Stimulated activated CD8-positive, alpha-beta memory T cell treated with anti-CD3 and anti-CD28 coated beads, Interleukin-4, amount 100 ng/mL, for 48 hours (primary cell): Measurements from ENCODE around the gene ALLC.

ENCODE experiments used
- DNase-seq: peaks from one replicate; pipeline ENCODE4 v3.0.0-alpha.2; 2020

The ALLC gene

DNA sequence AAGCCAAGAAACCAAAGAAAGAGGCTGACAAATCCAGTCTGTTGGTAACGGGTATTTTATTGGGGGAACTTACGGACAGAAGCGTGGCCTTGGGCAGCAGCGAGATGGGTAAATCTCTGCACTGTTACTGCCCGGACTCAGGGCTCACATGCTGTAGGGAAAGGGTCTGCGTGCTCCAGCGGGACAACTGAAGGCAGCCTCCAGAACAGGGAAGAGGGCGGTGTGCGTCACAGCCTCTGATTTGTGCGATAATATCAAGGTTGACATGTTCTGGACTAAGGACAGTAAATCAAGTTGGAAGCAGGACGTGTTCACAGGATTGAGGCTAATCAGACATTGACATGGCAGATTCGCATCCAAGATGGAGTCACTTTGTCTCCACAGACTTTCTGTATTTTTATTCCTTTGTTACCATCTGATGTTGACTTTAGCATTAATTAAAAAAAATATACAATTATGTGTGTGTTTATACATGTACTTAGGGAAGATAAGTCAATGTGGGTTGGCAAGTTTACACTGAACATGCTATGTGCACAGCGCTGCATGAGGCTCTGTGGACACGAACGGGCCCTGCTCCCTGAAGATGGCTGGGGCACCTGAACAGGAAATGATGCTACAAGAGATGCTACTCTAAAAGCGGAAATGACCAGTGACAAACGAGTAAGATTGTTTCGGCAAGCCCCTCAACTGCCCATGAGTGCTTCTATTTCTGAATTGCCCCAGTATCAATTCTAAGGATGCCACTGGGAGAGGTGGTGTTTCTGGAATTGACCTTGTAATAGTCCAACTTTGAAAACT lies 22.7 kb downstream of the ALLC start:
- DNase-seq = no peak

GRCh38 chr2:3681625-3682024 lies 23.6 kb downstream of the ALLC start:
- DNase-seq = no peak

GRCh38 chr2:3682811-3683210 lies 24.8 kb downstream of the ALLC start:
- DNase-seq = no peak

GRCh38 chr2:3683748-3684454 lies 25.9 kb downstream of the ALLC start:
- no peak for DNase-seq

DNA sequence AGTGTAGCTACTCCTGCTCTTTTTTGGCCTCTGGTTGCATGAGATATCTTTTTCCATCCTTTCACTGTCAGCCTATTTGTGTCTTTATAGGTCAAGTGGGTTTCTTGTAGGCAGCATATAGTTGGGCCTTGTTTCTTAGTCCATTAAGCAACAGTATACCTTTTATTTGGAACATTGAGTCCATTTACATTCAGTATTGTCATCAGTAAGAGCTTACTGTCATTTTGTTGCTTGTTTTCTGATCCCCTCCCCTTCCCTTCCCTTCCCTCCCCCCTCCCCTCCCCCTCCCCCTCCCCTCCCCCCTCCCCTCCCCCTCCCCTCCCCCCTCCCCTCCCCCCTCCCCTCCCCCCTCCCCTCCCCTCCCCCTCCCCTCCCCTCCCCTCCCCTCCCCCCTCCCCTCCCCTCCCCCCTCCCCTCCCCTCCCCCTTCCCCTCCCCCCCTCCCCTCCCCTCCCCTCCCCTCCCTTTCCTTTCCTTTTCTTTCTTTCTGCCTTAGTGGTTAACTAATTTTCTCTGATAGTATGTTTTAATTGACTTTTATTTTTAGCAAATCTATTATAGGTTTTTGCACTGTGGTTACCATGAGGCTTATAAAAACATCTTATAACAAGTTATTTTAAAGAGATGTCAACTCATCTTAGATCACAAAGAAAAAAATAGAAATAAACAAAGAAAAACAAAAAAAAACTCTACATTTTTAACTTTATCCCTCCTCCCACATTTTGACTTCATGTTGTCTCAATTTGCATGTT lies 32.2 kb downstream of the ALLC start:
- DNase-seq = no peak

DNA sequence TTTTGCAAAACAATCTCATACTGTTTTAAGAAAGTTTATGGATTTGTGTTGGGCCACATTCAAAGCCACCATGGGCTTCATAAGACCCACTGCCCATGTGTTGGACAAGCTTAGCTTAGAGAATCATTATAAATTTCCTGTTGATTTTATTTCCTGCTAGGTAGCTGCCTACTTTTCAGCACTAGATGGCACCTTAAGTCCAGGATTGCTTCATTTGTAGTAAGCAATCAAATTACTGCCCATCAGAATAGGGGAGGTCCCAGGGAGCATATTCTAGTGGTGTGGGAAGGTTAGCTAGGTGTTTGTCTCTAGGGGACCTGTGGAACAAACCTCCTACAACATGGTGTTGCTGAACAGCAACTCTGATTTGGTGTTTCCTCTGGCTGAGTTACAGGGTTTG lies 34.4 kb downstream of the ALLC start:
- DNase-seq = no peak

DNA sequence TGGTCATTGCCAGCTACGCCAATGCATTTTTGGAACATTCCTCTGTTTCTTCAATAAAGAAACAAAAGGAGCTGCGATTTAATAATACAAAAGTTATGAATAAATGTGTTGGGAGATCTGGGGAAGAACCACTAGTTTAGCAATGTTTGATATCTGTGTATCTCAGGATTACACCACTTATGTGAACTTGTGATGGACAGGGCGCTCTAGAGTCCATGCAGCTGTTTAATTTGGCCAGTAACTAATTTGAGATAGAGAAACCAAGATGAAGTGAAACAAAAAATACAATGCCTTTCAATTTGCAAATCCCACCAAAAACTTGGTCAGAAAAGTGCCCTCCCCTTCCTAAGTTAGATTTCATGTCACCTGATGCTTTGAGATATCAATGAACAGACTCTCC lies 38.5 kb downstream of the ALLC start:
- no peak for DNase-seq

DNA sequence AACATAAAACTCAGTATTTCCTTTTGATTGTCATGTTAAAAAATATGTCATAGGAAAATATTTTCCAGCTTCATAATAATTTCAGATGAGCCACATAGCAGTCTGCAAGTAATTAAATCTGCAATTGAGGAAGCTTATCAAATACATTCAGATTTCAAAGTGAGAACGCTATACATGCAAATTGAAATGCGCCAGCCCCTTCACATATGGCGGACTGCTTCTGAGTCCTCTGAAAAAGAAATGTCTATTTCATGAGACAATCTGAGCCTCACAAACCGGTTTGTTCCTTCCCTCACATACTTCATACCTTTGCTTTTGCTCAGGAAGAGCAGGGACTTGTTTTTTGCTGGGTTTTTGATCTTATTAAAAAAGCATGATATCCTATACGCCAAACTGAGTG lies 43.1 kb downstream of the ALLC start:
- no peak for DNase-seq

GRCh38 chr2:3703236-3703756 lies 45.3 kb downstream of the ALLC start, which contains the start of gene DCDC2C:
Gene DCDC2C, plus strand, starts transcription at chr2:3703575. Its CDS starts 177 bp downstream, at chr2:3703752.
- no peak for DNase-seq

DNA sequence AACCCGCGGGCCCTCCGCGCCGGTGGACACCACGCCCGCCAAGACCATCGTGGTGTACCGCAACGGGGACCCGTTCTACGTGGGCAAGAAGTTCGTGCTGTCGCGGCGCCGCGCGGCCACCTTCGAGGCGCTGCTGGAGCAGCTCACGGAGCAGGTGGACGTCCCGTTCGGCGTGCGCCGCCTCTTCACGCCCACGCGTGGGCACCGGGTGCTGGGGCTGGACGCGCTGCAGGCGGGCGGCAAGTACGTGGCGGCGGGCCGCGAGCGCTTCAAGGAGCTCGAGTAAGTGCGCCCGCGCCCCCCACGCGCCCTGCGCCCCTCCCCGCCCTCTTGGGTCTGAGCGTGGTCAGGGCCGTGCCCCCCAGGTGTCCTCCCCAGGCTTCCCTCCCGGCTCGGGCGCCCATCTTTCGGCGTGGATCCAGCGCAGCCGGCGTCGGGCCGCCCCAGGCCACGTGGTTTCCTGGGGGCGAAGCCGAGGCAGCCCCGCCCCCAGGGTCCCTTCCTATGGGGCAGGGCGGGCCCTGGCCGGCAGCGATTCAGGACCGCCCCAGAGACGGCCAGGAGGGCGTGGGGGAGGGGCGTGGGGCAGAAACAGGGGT lies 45.9 kb downstream of the ALLC start:
- no peak for DNase-seq

GRCh38 chr2:3704692-3705091 lies 46.7 kb downstream of the ALLC start:
- DNase-seq = no peak

DNA sequence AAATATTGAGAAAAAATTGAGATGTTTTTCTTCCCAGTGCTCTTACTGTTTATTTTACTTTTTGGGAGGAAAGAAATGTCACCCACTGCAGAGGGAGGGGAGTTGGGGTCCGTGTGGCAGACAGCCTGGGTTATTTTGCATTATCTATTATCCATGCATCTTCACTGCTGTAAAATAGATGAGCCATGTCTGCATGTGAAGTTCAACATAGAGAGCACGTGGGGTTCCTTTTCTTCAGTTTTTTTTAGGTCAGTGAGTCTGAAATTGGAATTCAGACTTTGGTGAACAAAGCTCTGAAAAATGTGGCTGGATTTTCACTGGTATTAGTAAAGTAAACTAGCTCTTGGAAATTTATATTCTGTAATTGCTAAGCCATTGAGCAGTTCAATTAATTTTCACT lies 47.8 kb downstream of the ALLC start:
- DNase-seq = no peak

DNA sequence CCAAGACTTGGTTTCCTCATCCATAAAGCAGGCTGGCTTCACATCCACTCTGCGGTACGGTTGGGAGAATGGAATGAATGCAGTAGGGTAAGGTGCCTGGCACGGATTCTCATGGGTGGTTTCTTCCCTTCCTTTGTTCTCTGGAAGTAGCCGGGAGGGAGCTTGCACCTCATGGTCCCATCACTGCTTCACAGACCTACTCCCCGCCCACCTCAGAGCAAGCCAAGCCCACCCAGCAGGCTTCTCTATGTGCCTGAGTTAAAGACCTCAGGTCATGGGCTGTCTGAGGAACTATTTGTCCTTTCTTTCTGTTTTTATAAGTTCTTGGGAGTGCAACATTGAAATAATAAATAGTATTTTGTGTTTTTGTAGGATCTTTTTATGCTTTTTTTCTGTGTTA lies 48.9 kb downstream of the ALLC start:
- DNase-seq = no peak

GRCh38 chr2:3708576-3708975 lies 50.6 kb downstream of the ALLC start:
- DNase-seq = no peak

DNA sequence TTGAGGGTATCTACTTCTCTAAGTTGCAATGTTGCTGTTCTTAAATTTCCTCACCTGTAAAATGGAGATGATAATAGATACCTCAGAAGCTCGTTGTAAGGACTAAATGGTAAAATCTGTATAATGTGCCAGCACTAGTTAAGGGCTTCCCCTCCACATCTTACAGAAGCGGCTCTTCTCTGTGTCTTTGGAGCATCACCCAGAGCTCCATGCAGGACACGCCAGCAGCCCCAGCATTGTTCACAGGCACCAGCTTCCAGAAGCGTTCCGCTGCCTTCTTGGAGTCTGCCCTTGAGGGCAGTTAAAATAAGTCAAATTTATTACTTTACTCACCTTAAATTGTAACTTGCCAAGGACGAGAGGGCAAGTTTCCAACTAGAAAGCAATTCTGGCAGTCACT lies 51.2 kb downstream of the ALLC start:
- DNase-seq = no peak

- no peak for DNase-seq
Observed at GRCh38 chr2:3712424-3712823, 54.4 kb downstream of the ALLC start.

- DNase-seq = no peak
Observed at GRCh38 chr2:3712831-3713503, 55.0 kb downstream of the ALLC start.

DNA sequence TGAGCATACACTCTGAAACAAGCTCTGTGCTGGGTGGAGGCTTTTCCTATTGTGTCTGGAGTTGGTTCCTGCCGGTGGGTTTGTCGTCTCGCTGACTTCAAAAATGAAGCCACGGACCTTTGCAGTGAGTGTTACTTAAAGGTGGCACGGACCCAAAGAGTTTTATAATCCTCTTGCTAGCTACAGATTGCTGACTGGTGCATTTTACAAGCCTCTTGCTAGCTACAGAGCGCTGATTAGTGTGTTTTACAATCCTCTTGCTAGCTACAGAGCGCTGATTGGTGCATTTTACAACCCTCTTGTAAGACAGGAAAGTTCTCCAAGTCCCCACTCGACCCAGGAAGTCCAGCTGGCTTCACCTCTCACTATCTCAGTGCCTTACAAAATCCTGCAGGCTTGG lies 60.7 kb downstream of the ALLC start:
- no peak for DNase-seq

DNA sequence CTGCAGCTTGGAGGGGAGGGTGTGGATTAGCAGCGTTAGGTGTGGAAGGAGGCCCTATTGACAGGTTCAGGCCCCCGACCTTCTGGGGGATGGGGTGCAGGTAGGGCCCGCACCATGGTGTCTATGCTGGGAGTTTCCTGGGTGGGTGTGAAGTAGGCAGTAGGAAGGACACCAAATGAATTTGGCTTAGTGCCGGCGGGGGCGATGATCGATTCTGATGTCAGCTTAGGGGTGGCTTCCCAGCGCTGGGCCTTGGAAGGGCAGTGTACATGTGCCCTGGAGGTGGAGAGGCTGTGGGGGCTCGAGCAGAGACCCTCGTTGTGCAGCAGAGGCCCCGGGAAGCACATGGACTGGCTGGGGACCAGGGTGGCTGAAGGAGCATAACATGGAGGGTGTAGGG lies 67.0 kb downstream of the ALLC start:
- no peak for DNase-seq

DNA sequence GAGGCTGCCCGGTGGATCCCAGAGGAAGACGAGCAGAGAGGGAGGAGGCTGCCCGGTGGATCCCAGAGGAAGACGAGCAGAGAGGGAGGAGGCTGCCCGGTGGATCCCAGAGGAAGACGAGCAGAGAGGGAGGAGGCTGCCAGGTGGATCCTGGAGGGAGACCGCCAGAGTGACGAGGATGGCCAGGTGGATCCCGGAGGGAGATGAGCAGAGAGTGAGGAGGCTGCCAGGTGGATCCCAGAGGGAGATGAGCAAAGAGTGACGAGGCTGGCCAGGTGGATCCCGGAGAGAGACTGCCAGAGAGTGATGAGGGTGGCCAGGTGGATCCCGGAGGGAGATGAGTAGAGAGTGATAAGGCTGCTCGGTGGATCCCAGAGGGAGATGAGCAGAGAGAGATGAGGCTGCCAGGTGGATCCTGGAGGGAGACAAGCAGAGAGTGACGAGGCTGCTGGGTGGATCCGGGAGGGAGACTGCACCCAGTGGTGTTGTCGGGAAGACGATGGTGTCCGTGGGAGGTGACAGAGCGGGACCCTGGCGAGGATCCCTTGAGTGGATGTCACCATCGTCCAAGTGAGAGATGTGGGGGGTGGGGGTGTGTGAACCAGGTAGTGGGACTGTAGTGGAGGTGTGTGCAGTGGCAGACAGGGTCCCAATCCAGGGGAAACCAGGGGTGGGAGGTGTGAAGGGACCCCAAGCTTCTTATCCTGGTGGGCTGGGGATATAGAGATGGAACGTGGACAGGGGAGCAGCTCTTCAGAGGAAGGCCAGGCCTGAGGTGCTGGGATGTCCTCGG lies 67.7 kb downstream of the ALLC start:
- DNase-seq = no peak

DNA sequence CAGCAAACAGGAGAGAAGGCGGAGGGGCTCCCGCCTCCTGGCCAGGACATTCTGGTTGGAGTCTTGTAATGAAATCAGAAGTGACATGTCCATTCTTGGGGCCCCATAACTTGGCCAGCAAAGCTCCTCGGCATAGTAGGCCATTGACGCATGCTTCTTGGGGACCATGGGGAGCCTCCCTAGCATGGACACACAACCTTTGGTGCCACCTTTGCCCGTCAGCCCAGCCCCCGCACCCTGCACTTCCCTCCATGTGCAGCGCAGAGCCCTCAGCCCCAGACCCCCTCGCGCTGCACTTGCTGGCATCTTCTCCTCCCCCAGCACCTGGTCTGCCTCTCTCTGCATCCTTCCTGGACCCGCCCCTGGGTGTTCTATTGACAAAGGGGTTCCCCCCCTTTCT lies 68.5 kb downstream of the ALLC start:
- DNase-seq = no peak
